GM12878 (cell line): Measurements from ENCODE around the gene MAGEC2.

Experiments
- BCL3 ChIP-seq: IDR thresholded peaks from 2 replicates; pipeline ENCODE4 v1.6.1; 2011; ENCODE audit warnings: borderline replicate concordance, low read depth, mild to moderate bottlenecking, moderate library complexity, low read length; ENCODE audit not compliant: insufficient read depth, poor library complexity, severe bottlenecking
- NFYB ChIP-seq: IDR thresholded peaks from 2 replicates; pipeline ENCODE4 v1.6.1; 2011; ENCODE audit warnings: low read depth, mild to moderate bottlenecking, low read length, improper control_type of control experiment, moderate library complexity; ENCODE audit not compliant: insufficient read depth
- RFX5 ChIP-seq: IDR thresholded peaks from 2 replicates; pipeline ENCODE4 v1.6.1; 2011; ENCODE audit warnings: low read depth, low read length, improper control_type of control experiment
- TCF12 ChIP-seq: IDR thresholded peaks from 2 replicates; pipeline ENCODE4 v1.6.1; 2011; ENCODE audit warnings: low read depth, mild to moderate bottlenecking, low read length
- ZBTB11 ChIP-seq: fragments of 450-650 bp; formaldehyde crosslinking; IDR thresholded peaks from 2 replicates; pipeline ENCODE4 v1.5.0; 2022; ENCODE audit warnings: mild to moderate bottlenecking, missing genetic modification characterization

GRCh38 chrX:142233400-142233799 is 28.3 kb upstream of the MAGEC2 start:
- TF ChIP-seq TCF12 (no peak), RFX5 (no peak), NFYB (no peak), BCL3 (no peak), ZBTB11 (CRISPR knock-in tag) (no peak)
